GM13977 (cell line): ENCODE results near the gene CETN3.

Experiments used
- DNase-seq: peaks from one replicate; pipeline ENCODE4 v3.0.0; 2012; ENCODE audit warnings: low spot score
- in situ Hi-C: fragments of 300-500 bp; cut with MboI; formaldehyde crosslinking; loops from one replicate; pipeline ENCODE4 v1.12.0; 2022; ENCODE audit warnings: low sequenced_read_pairs, low pct_unique_long_range_greater_than_20kb, mixed read lengths, inconsistent platforms; ENCODE audit not compliant: unreplicated experiment
- TF ChIP-seq, protein P1 (sequence below): IDR thresholded peaks from 2 replicates; pipeline ENCODE4 v1.5.1; 2012; ENCODE audit warnings: mild to moderate bottlenecking, control low read depth; ENCODE audit not compliant: insufficient read depth; ENCODE audit errors: extremely low read depth, missing control alignments

Gene CETN3

DNA sequence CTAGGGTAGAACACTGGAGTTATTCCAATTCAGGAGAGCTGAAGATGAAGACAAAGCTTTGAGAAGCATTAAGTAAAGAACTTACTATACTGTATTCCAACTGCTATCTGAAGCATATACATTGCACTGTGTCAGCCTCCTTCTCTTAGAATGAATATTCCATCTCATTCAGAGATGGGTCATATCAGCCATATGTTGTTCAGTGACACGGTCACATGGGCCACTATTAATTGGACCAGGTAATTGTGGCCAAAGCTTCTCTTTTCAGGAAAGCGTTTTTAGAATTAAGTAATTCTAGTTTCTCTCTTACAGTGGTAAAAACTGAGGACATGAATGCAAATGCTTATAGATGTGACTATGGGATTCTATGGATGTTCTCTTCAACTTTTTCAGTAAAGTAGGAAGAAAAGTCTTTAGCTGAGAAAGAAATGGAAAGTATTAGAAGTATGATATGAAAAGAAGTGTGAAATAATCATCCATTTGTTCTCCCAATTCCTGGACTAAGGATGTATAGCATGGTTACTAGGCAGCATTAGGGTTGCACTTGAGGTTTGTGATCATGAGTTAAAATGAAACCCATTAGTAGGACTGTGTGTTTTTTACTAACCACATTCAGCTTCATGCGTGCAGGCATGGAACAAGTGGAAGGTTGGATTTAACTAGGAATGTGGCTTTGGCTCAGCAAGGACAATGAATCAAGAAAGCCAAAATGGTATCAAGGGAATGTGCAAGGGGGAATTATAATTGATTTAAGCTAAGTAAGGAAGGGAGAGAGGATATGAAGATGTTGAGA, 40.9 kb downstream of the CETN3 start:
- in situ Hi-C loops = no loop called here
- no peak for DNase-seq
- TF ChIP-seq, protein P1, sequence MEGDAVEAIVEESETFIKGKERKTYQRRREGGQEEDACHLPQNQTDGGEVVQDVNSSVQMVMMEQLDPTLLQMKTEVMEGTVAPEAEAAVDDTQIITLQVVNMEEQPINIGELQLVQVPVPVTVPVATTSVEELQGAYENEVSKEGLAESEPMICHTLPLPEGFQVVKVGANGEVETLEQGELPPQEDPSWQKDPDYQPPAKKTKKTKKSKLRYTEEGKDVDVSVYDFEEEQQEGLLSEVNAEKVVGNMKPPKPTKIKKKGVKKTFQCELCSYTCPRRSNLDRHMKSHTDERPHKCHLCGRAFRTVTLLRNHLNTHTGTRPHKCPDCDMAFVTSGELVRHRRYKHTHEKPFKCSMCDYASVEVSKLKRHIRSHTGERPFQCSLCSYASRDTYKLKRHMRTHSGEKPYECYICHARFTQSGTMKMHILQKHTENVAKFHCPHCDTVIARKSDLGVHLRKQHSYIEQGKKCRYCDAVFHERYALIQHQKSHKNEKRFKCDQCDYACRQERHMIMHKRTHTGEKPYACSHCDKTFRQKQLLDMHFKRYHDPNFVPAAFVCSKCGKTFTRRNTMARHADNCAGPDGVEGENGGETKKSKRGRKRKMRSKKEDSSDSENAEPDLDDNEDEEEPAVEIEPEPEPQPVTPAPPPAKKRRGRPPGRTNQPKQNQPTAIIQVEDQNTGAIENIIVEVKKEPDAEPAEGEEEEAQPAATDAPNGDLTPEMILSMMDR = no peak

DNA sequence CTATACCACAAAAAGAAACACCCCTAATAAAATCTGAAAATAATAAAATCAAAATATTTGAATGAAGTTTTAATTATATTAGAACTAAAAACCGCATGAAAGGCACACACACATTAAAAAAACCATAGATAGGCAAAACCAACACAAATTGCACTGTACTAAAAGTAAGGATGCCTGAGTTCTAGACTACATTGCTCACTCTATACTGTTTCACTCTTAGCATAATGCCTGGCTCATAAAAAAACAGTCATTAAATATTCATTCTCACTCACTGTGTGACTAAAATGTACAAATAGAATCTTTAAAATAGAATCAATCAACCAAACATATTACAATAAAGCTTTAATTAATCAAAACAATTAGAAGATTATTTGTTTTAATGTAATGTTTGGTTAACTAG, 41.7 kb downstream of the CETN3 start:
- TF ChIP-seq, protein P1 = no peak
- in situ Hi-C loops = no loop called here
- DNase-seq = no peak

DNA sequence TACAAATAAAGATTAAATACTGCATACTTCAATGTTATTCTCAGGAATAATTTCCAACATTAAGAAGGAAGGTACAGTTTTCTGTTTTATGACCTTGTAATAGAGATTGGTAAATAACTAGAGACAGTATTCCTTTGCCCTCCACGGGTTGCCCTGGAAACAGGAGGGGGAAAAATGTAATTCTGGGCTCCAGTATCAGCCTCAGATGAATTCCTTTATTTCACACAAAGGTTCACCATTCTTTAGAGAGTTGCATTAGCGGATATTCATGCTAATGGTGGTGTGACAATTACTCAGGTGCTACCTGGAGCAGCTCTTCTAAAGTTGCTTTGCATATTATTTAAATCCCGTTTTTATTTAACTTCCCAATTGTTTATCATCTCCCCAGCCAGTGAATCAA, 42.6 kb downstream of the CETN3 start:
- no peak for DNase-seq
- TF ChIP-seq, protein P1 = no peak
- in situ Hi-C loops = no loop called here

DNA sequence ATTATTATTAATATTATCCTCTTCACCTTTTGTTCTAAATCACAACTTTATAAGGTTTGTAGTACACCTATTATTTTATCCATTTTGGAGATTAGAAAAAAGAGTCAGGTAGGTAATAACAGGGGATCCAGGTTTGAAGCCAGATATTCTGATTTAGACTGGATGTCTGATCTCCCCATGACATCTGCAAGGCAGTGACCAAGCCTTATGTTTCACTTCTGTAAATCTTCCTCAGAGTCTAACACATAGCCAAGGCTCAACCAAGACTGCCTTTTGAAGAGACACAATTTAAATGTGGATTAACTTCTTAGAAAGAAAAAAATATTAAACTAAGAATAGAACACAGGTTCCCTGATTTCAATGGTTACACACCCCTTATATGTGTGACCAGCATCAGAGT, 44.2 kb downstream of the CETN3 start:
- in situ Hi-C loops = no loop called here
- TF ChIP-seq, protein P1 = no peak
- no peak for DNase-seq

DNA sequence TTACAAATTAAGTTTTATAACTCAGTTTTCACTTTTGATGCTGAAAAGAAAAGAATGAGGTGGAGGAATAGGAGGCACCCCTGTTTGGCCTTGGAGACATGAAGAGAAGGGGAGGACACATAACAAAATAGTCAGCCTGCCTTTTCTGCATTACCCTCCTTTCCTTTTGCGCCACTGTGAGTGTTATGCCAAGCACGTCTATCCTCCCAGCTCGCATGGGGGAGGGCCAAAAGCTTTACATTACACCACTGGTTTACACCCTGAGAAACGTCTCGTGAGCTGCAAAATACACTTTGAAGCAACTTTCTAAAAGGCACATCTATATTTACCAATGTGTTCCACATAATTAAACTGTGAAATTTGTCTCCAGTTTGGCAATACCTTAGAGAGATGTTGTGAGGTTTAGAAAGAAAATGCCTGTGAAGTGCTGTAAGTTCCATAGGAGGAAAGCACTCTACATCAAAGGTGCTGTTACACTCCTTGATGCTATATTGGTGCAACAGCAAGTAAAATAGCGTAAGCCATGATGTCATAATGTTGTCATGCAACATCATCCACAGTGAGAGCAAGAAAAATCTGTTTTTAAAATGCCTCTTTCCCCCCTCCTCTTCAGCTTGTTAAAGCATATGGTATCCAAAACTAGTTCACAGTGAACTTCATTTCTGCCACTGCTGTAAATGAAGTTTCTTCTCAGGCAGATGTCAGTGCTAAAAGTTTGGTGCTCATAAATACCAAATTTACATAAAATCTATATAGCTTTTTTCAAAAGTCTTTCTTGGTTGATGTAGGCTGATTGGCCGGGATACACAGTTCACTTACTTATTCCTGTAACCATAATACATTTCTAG, 50.3 kb downstream of the CETN3 start:
- no peak for DNase-seq
- in situ Hi-C loops = no loop called here
- TF ChIP-seq, protein P1 = no peak

DNA sequence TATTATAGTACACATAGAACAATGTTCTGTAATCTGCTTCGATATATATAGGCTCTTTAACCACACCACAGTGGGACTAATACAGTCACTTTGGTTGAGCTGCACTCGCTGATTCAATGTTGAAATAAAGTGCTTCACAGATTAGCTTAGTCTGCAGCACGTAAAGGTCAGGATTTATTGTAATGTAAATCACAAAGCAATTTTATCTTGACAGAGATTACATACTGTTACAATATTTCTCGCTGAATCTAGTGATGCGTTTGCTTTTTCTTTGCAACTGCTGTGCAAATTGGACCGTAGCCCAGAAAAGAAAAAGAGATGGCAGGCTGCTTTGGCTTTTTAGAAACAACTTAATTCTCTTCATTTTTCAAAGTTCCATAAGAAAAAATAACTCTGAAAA, 52.9 kb downstream of the CETN3 start:
- TF ChIP-seq, protein P1 = no peak
- DNase-seq = no peak
- in situ Hi-C loops = no loop called here
